Tibial nerve (tissue), 4 donors: Measurements from ENCODE around the gene AFAP1L2.

ENCODE experiments used
- CTCF ChIP-seq, 5 experiments: fragments of 200-600 bp in 3 of 5; fragments of 450-650 bp in 2 of 5; sonication (generic) in 3 of 5; IDR thresholded peaks; one replicate each; pipeline ENCODE4 v1.5.1; 2016 to 2019; ENCODE audit warnings: antibody characterized with exemption in 5 of 5, mild to moderate bottlenecking in 3 of 5, moderate library complexity in 2 of 5
- EP300 ChIP-seq, 2 donors: sonication (generic); formaldehyde crosslinking; IDR thresholded peaks; one replicate each; pipeline ENCODE4 v1.6.1; 2017; ENCODE audit warnings: antibody characterized with exemption in 2 of 2, mild to moderate bottlenecking in 1 of 2

GRCh38 chr10:114372179-114372578, 32.1 kb downstream of the AFAP1L2 start:
- no peak for TF ChIP-seq CTCF (IDR thresholded peaks at IDR 0.05)
- no peak for TF ChIP-seq EP300 (IDR thresholded peaks at IDR 0.05)
